Glutamatergic neuron (in vitro differentiated cells): ENCODE results near the gene HNRNPA3. TPM values are rescaled to one million over a fixed set of nuclear protein-coding genes. Genes with fewer than 3 reads are reported as not detected.

Source experiments
- DNase-seq: peaks from one replicate; pipeline ENCODE4 v3.0.0; 2022
- H3K27ac Mint-ChIP-seq: one replicate; pipeline ENCODE4 v1.8.0; 2020; ENCODE audit warnings: mild to moderate bottlenecking, mixed read lengths, inconsistent platforms; ENCODE audit not compliant: unreplicated experiment
- H3K27me3 Mint-ChIP-seq: one replicate; pipeline ENCODE4 v1.8.0; 2020; ENCODE audit warnings: mild to moderate bottlenecking, moderate library complexity, mixed read lengths, inconsistent platforms; ENCODE audit not compliant: unreplicated experiment
- H3K36me3 Mint-ChIP-seq: one replicate; pipeline ENCODE4 v1.8.0; 2020; ENCODE audit warnings: mild to moderate bottlenecking, mixed read lengths, inconsistent platforms; ENCODE audit not compliant: unreplicated experiment
- H3K4me1 Mint-ChIP-seq: one replicate; pipeline ENCODE4 v1.8.0; 2020; ENCODE audit warnings: mild to moderate bottlenecking, low read depth, mixed read lengths, inconsistent platforms; ENCODE audit not compliant: unreplicated experiment
- H3K4me3 Mint-ChIP-seq: one replicate; pipeline ENCODE4 v1.8.0; 2020; ENCODE audit warnings: mild to moderate bottlenecking, mixed read lengths, inconsistent platforms; ENCODE audit not compliant: unreplicated experiment
- H3K9me3 Mint-ChIP-seq: one replicate; pipeline ENCODE4 v1.8.0; 2020; ENCODE audit warnings: mild to moderate bottlenecking, moderate library complexity, mixed read lengths, inconsistent platforms; ENCODE audit not compliant: unreplicated experiment
- CTCF ChIP-seq: fragments of 200-600 bp; sonication (generic); IDR thresholded peaks from one replicate; pipeline ENCODE4 v1.5.0; 2021; ENCODE audit not compliant: partially characterized antibody, unreplicated experiment
- total RNA-seq: library from RNA; stranded (reverse); fragmentation: NEBNext Ultra II Directional; extraction: Animal tissue kit (Norgen Biotek cat#: 25700); gene quantifications from one replicate; pipeline ENCODE4 v1.2.1, GENCODE V29; 2021; ENCODE audit not compliant: unreplicated experiment

Gene HNRNPA3
- total RNA-seq, 1 donor from 2014 or later = 251 TPM

DNA sequence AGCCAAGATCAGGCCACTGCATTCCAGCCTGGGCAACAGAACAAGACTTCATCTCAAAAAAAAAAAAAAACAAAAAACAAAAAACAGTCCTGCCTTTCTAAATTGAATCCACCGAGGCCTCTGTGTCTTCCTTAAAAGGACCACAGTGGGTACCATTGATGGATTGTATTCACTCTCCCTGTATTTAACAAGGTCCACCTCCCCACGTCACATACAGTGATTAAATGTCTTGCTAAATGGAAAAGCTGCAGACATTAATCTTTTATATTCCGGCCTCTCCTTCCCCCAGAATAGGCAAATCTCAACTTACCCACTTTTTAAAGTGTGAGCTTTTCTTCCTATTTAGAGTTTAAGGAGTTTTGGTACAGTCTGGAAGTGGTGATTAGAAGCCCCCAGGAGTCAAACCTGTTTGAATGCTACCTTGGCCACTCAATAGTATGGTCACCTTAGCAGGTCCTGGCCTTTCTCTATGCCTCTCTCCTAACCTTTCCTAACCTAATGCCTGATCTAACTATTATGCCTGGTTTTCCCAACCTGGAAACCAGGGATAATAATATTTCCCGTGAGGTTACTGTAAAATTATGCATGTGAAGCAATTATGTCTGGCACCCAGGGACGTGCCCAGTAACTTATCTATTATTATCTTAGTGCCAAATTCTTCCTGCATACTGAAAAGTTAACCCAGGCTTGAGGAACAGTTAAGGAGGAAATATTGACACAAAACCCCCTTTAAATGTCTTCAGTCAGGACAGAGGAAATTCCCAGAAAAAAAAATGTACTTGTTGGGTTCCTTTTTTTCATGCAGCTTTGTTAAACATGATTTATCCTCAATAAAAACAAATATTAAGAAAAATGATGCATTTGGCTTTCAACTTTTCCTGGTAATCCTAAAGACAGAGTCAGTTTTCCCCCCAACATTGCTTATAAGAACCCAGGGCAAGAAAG, 48.8 kb downstream of the HNRNPA3 start:
- no peak overlapping the region for H3K27ac Mint-ChIP-seq
- H3K36me3 Mint-ChIP-seq = peaks cover 4% of the 10 kb centered on the region
- peaks cover 27% of the 10 kb centered on the region for H3K4me1 Mint-ChIP-seq
- TF ChIP-seq CTCF = no peak
- peaks cover 6% of the 10 kb centered on the region for H3K27me3 Mint-ChIP-seq
- H3K9me3 Mint-ChIP-seq = peaks cover 12% of the 10 kb centered on the region
- peak overlapping the region; percentile 92 for H3K4me3 Mint-ChIP-seq
- no peak for DNase-seq

DNA sequence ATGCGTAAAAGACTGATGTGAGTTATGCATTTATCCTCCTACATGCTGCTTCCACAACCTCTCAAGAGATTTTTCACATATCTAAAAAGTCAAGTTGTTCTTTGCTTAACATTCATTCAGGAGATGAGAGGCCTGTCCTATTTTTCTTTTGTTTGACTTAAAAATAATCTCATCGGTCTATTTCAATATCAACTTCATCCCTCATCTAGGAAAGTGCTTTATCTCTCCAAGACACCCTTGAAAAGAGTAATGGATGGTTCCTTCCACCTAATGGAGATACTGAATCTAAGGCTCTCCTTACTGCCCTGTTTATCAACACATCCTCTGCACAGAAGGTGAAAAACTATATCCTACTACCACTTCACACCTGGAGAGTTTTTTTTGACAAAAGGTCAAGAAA, 49.5 kb downstream of the HNRNPA3 start:
- TF ChIP-seq CTCF = no peak
- peak overlapping the region; percentile 92 for H3K4me3 Mint-ChIP-seq
- no peak for DNase-seq
- H3K27me3 Mint-ChIP-seq = peaks cover 6% of the 10 kb centered on the region
- H3K36me3 Mint-ChIP-seq = peaks cover 4% of the 10 kb centered on the region
- peak overlapping the region; percentile 20 for H3K27ac Mint-ChIP-seq
- H3K9me3 Mint-ChIP-seq = peaks cover 12% of the 10 kb centered on the region
- H3K4me1 Mint-ChIP-seq = peaks cover 27% of the 10 kb centered on the region

GRCh38 chr2:177262958-177263450, 50.4 kb downstream of the HNRNPA3 start:
- peak overlapping the region; percentile 92 for H3K4me3 Mint-ChIP-seq
- H3K4me1 Mint-ChIP-seq = peaks cover 27% of the 10 kb centered on the region
- no peak for TF ChIP-seq CTCF
- peaks cover 6% of the 10 kb centered on the region for H3K27me3 Mint-ChIP-seq
- DNase-seq = no peak
- peaks cover 4% of the 10 kb centered on the region for H3K36me3 Mint-ChIP-seq
- H3K9me3 Mint-ChIP-seq = peaks cover 9% of the 10 kb centered on the region
- peak overlapping the region; percentile 88 for H3K27ac Mint-ChIP-seq

DNA sequence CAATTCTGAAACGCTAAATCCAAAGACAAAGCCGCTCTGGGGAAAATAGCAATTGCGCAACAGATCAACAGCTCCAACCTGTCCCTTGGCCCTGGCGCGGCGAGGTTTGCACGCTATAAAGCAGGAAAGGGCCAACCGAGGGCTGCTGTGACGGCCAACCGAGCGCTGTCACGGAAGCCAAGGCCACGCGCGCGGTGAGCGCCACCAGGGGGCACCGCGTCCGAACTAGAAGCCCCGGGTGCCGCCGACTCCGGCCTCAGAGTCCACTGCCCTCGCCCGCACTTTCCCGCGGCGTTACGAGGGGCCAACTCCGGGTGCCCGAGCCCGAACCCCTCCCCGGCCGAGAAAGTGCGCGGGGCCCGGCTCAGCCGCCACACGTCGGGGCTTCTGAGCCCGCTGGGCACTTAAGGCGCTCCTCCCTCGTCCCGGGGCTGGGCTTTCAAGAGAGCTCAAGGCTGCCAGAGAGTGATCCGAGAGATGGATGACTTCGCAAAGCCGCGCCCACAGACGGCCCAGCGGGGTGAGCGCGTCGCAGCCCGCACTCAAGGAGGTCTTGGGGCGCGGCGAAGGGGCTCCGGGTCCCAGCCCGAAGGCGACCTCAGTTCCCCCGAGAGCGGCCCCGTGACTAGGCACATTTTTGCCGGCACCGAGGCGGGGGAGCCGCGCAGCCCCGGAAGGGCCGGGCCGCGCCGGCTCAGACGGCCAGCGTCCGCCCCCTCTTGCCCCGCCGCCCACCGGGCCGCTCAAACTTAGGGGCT, 51.0 kb downstream of the HNRNPA3 start:
- peaks cover 9% of the 10 kb centered on the region for H3K9me3 Mint-ChIP-seq
- peaks cover 27% of the 10 kb centered on the region for H3K4me1 Mint-ChIP-seq
- H3K4me3 Mint-ChIP-seq = peak overlapping the region; percentile 92
- H3K27ac Mint-ChIP-seq = peak overlapping the region; percentile 88
- peak; percentile 100 for DNase-seq
- no peaks in the 10 kb centered on the region for H3K36me3 Mint-ChIP-seq
- H3K27me3 Mint-ChIP-seq = peaks cover 6% of the 10 kb centered on the region
- TF ChIP-seq CTCF = peak; percentile 84
